ENCODE results near the gene PNKD.
"Not testable (repeated sequence)": the region's sequence is repeated elsewhere in the genome, so short reads cannot be mapped to it uniquely, and the experiment has no call there.

PNKD gene

DNA sequence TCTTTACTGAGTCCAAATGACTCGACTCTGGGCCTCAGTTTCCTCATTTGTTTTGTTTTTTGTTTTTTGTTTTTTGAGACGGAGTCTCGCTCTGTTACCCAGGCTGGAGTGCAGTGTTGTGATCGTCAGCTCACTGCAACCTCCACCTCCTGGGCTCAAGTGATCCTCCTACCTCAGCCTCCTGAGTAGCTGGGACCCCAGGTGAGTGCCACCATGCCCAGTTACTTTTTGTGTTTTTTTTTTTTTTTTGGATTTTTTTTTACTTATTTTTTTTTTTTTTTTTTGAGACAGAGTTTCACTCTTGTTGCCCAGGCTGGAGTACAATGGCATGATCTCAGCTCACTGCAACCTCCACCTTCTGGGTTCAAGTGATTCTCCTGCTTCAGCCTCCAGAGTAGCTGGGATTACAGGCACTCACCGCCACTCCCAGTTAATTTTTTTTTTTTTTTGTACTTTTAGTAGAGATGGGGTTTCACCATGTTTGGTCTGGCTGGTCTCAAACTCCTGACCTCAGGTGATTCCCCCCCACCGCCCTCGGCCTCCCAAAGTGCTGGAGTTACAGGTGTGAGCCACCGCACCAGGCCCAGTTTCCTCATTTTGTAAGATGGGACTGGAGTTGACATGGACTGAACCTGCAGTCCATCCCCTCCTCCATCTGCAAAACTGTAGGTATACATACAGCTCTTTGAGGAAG is 3.0 kb downstream of the PNKD start:
- DNase-seq (ENCODE audit: low spot score) = not testable (repeated sequence)

- DNase-seq (ENCODE audit: low spot score) = no peak
Observed at GRCh38 chr2:218273908-218274249, 3.6 kb downstream of the PNKD start.

GRCh38 chr2:218274586-218274985 is 4.3 kb downstream of the PNKD start:
- DNase-seq (ENCODE audit: low spot score) = no peak

- DNase-seq (ENCODE audit: low spot score) = no peak
Observed at GRCh38 chr2:218275371-218276072, 5.2 kb downstream of the PNKD start.

DNA sequence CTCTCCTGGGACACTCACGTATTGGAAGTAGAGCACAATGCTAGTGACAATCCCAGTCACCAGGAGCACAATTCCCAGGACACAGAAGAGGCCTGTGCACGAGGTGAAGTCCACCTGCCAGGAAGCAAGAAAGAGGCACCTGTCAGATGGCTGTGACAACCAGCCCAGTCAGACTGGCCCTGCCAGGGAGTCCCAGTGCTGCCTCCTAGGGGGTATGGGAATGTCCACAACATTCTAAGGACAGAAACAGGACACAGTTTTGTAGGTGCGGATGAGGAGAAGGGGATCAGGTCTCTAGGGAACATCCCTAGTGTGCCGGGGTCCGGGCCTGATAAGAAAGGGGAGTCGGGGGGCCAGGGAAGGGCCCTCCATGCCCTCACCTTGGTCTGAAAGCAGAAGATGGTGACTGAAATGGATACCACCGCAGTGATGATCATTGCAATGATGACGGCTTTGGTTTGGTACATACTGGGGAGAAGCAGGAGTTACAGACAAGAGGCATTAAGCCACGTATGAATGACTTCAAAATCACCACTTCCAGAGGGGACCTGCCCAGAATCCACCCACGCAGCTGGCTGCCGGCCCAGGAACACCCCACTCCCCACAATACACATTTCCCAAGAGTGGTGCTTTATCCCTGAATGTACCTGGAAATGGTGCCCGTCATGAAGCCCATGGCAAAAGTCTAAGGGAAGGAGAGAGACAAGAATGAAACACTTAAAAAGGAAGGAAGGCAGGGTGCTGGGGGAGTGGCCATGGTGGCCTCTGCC is 6.9 kb downstream of the PNKD start:
- DNase-seq (ENCODE audit: low spot score) = no peak

DNA sequence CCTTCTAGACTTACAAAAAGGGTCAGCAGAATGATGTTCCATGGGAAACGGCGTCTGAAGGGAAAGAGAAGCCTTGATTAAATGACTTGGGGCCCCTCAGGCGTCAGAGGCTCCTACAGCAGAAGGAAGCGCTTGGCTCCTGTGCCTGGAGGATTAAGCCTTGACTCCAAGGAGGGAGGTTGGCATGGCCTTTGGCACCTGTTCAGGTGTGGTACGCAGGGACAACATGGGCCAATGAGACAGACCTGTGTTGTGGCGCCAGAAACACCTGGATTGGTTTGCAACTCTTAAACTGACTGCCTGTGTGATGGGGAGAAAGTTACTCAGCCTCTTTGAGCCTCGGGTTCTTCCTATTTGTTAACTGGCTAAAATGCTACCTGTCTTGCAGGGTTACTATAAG is 7.6 kb downstream of the PNKD start:
- DNase-seq (ENCODE audit: low spot score) = no peak

DNA sequence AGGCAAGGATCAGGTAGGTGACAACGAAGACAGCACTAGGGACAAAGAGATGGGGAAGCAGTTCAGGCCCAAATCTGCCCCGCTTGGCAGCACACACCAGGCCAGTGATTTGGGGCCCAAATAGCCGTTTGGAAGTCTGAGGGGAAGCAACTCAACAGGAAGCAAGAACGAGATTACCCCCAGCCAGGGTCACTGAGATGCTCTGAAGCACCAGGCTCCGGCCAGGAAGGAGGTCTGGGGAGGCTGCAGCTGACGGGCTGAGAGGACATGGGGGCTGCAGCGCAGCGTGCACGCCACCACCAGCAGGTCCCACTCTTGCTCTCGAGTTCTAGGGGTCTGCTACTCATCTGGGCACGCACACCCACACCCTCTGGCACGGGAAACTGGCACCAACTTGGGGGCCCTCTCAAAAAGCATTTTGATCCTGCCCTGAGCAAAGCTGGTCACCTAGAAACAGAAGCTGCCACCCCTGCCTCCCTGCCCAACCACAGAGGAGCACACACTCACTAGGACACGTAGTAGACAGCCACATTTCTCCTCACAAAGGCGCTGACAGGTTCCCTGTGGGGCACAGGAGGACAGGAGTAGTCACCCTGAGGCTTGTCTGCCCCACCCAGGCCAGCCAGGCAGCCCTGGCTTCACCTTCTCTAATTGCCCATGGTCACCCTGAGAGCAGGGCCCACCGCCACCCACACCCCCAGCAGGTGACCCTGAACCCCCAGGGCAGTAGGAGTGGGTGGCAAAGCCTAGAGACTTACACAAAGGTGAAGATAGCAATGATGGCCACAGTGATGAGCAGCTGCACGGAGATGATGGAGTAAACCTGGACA is 8.4 kb downstream of the PNKD start:
- DNase-seq (ENCODE audit: low spot score) = no peak

DNA sequence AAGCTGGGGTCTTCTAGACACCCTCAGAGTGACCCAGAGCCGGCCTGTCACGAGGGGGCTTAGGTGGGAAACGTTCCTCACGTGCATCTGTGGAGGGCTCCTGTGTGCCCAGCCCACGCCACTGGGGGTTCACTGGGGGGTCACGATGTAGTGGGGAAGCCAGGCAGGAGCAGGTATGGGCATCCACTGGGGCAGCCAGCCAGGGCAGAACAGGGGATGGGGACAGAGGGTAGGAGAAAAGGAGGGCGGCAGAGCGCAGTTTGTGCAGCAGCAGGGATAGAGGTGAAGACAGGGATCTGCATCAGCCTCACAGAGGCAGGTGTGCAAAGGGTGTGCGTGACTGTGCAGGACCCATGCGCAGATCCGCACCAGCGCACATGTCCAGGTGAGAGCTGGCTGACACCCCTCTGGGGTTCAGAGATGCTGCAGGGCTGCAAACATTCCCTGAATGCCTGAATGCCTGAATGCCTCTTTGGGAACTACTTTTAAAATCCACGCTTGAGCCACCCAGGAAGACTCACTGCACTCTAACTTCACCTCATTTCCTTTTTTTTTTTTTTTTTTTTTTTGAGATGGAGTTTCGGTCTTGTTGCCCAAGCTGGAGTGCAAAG is 10.0 kb downstream of the PNKD start:
- no peak for DNase-seq (ENCODE audit: low spot score)

DNA sequence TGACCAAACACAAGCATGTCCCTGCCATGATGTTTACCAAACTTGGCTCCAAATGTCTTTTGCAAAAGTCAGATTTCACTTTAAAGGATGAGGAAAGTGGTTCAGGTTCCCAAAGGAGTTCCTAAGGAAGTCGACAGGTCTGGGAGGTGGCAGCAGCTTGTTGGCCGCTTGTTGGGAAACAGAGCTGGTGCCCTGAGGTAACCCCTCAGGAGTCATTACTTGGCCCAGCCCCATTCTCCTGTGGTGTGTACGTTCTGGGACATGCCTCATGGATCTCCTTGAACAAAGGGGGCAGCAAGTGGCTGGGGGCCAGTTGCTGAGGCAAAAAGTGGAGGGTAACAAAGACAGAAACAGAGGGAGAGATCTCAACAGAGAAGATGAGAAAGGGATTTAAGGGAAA is 11.1 kb downstream of the PNKD start:
- DNase-seq (ENCODE audit: low spot score) = no peak

GRCh38 chr2:218282173-218282991 is 12.1 kb downstream of the PNKD start:
- peak; percentile 75 for DNase-seq (ENCODE audit: low spot score)

DNA sequence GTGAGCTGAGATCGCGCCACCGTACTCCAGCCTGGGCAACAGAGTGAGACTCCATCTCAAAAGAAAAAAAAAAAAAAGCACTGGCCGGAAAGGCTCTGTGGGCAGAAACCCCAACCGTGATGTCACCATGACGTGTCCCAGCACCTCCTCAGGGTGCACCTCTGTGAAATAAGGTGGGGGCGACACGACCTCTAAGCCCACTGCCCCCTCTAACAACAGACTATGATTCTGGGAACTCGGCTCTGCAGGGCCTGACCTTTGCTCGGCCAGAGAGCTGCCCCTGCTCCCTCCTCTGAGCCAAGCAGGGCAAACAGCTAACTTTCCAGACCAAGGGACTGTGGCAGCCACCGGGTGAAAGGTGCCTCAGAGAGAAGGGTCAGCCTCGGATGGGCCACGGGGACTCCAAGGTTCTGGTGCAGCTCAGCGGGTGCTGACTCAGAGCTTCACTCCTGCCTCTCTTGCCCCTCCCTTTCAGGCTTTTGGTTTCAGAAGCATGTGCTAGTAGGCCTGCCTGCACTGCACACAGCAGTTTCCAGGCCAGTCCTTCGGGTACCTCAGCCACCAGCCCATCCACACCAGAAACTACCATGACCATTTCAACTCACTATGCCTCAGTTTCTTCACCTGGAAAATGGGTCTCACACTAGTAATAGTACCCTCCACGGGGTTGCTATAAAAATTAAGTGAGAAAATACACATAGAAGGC is 13.9 kb downstream of the PNKD start:
- DNase-seq (ENCODE audit: low spot score) = no peak

DNA sequence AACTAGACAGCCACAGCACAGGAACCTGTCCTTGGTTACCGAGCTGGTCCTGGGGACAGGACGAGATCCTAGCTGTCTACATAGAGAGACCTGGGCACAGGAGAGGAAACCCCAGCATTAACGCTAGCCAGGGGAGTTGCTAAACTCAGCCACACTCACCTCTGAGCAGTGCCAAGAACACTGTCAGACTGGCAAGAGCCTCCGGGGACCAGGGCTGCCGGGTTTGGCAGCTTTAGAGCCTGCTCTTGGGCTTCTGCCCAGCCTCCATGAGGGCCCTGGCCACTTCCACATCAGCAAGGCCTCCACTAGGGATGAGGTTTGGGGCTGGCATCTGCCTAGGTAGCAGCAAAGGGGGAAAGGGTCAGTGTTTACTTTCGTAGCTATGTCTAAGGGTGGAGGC is 15.3 kb downstream of the PNKD start:
- DNase-seq (ENCODE audit: low spot score) = no peak

DNA sequence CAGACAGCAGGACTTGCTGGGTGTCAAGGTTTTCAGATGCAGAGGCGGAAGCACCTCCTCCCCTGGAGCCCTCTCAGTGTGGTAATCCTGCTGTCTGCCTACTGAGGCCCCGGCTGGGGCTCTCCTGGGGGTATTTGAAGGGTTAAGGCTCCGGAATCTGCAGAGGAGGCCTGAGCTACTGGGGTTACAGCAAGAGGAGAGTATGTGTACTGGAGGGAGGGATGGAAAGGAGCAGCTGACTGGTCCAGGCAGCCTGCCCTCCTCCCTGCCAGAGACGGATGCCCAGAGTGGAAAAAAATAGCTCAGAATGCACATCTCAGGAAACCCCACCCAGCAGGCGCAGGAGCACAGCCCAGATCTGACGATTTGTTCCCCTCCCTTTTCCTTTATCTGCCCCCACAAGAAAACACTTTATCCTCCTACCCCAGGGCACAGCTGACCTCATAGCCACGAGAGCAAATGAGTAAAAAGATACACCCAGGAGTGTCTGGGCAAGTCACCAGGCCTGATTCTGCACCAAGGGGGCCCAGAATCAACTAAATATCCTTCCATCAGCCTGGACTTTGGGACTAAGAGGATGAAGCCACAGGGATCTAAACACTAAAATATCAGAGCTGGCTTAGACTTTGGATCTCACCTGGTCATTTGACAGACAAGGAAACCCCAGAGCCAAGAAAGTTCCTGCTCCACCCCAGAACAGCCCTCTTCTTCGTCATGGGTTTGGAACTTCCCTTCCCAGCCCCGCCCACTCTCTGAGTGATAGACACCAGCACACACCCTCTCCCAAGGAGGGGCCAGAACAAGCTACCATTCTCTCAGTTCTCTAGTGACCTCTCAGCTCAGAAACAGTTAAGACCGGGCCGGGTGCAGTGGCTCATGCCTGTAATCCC is 16.5 kb downstream of the PNKD start:
- DNase-seq (ENCODE audit: low spot score) = peak; percentile 96

- peak; percentile 22 for DNase-seq (ENCODE audit: low spot score)
Observed at GRCh38 chr2:218289639-218290315, 19.5 kb downstream of the PNKD start.

- peak; percentile 16 for DNase-seq (ENCODE audit: low spot score)
Observed at GRCh38 chr2:218290316-218291261, 20.3 kb downstream of the PNKD start.

DNA sequence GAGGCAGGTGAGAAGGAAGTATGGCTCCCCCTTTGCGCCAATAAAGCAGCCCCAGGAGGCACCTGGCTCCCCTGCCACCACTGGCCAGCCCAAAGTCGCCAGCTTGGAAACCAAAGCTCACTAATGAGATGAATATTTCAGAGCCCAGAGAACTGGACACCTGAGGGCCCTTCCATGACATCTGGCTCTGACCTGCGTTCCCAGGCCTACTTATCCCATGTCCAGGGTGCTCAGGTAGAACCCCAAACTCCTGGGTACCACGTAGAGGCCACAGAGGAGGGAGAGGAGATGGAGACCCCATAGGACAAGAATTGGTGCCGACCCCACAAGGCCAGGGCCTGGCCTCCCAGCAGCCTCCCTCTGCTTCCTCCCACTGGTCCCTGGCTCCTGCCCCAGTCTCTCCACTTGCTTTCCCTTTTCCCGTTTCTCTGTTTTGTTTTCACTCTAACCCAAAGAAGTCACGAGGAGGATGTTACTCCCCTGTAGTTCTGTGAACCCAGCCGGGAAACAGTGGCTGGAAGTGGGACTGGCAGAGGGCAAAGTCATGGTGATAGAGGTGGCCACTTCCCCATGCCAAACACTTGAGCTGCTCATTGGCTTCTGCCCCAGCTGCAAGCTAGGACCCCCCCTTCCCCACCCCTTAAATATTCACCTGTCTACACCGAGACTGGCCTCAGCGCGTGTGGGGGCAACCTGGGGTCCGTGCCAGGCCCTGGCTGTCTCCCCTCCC is 21.2 kb downstream of the PNKD start:
- no peak for DNase-seq (ENCODE audit: low spot score)
